GM12878 (cell line): ENCODE measurements around the gene GABRR3. TPM values are rescaled to one million over a fixed set of nuclear protein-coding genes. Genes with fewer than 3 reads are reported as not detected.

ENCODE experiments used
- BACH1 ChIP-seq: fragments of 450-650 bp; IDR thresholded peaks from 2 replicates; pipeline ENCODE4 v1.6.1; 2017; ENCODE audit warnings: mild to moderate bottlenecking, borderline replicate concordance
- CREB1 ChIP-seq: IDR thresholded peaks from 2 replicates; pipeline ENCODE4 v1.6.1; 2012; ENCODE audit warnings: low read depth, mild to moderate bottlenecking, inconsistent platforms
- FOS ChIP-seq: IDR thresholded peaks from 3 replicates; pipeline ENCODE4 v1.6.1; 2011; ENCODE audit warnings: borderline replicate concordance; ENCODE audit not compliant: insufficient read length; ENCODE audit errors: extremely low read depth
- HCFC1 ChIP-seq: fragments of 150-350 bp; IDR thresholded peaks from 2 replicates; pipeline ENCODE4 v1.6.1; 2014; ENCODE audit warnings: low read length
- HDGF ChIP-seq: fragments of 450-650 bp; IDR thresholded peaks from 2 replicates; pipeline ENCODE4 v1.6.1; 2016; ENCODE audit warnings: antibody characterized with exemption
- IKZF1 ChIP-seq: fragments of 450-650 bp; conservative IDR thresholded peaks from 2 replicates; pipeline ENCODE4 v1.6.1; 2017; ENCODE audit warnings: antibody characterized with exemption, mild to moderate bottlenecking
- IKZF2 ChIP-seq, 2 experiments: fragments of 450-650 bp; IDR thresholded peaks; 2 replicates each; pipeline ENCODE4 v1.6.1; 2017; ENCODE audit warnings: mild to moderate bottlenecking in 2 of 2, moderate library complexity in 2 of 2
- JUND ChIP-seq: IDR thresholded peaks from 2 replicates; pipeline ENCODE4 v1.6.1; 2012; ENCODE audit warnings: low read depth, mild to moderate bottlenecking, low read length, improper control_type of control experiment, moderate library complexity
- LARP7 ChIP-seq: fragments of 450-650 bp; IDR thresholded peaks from 2 replicates; pipeline ENCODE4 v1.6.1; 2017; ENCODE audit warnings: mild to moderate bottlenecking
- MAX ChIP-seq: IDR thresholded peaks from 2 replicates; pipeline ENCODE4 v1.6.1; 2012; ENCODE audit warnings: low read depth, low read length, improper control_type of control experiment
- MEF2B ChIP-seq: fragments of 450-650 bp; IDR thresholded peaks from 2 replicates; pipeline ENCODE4 v1.6.1; 2018; ENCODE audit warnings: mild to moderate bottlenecking, moderate library complexity; ENCODE audit not compliant: partially characterized antibody, poor library complexity, severe bottlenecking
- MYC ChIP-seq: IDR thresholded peaks from 2 replicates; pipeline ENCODE4 v1.6.1; 2011; ENCODE audit warnings: mild to moderate bottlenecking, low read length, moderate library complexity, inconsistent platforms; ENCODE audit not compliant: insufficient read depth, insufficient replicate concordance, insufficient read length, severe bottlenecking
- NR2C1 ChIP-seq: fragments of 450-650 bp; IDR thresholded peaks from 2 replicates; pipeline ENCODE4 v1.6.1; 2017; ENCODE audit warnings: antibody characterized with exemption, mild to moderate bottlenecking, moderate library complexity
- NR2C2 ChIP-seq: IDR thresholded peaks from 2 replicates; pipeline ENCODE4 v1.6.1; 2011; ENCODE audit warnings: borderline replicate concordance, low read depth; ENCODE audit not compliant: control insufficient read depth, insufficient read length
- NR2F1 ChIP-seq: fragments of 450-650 bp; conservative IDR thresholded peaks from 2 replicates; pipeline ENCODE4 v1.6.1; 2017; ENCODE audit warnings: mild to moderate bottlenecking
- PAX5 ChIP-seq: IDR thresholded peaks from 2 replicates; pipeline ENCODE4 v1.6.1; 2011; ENCODE audit warnings: low read depth, low read length, borderline replicate concordance
- RAD21 ChIP-seq: IDR thresholded peaks from 2 replicates; pipeline ENCODE4 v1.6.1; 2011; ENCODE audit warnings: mild to moderate bottlenecking, low read depth, low read length, moderate library complexity; ENCODE audit not compliant: insufficient read depth
- RUNX3 ChIP-seq: IDR thresholded peaks from 2 replicates; pipeline ENCODE4 v1.6.1; 2012; ENCODE audit warnings: low read length, inconsistent platforms
- SMARCA5 ChIP-seq: fragments of 450-650 bp; IDR thresholded peaks from 2 replicates; pipeline ENCODE4 v1.6.1; 2017; ENCODE audit warnings: mild to moderate bottlenecking
- SREBF1 ChIP-seq: IDR thresholded peaks from 2 replicates; pipeline ENCODE4 v1.6.1; 2012; ENCODE audit warnings: mild to moderate bottlenecking, low read length
- STAT1 ChIP-seq: fragments of 450-650 bp; conservative IDR thresholded peaks from 2 replicates; pipeline ENCODE4 v1.6.1; 2014; ENCODE audit warnings: antibody characterized with exemption, mild to moderate bottlenecking
- TCF12 ChIP-seq: IDR thresholded peaks from 2 replicates; pipeline ENCODE4 v1.6.1; 2011; ENCODE audit warnings: low read depth, mild to moderate bottlenecking, low read length
- USF1 ChIP-seq: IDR thresholded peaks from 2 replicates; pipeline ENCODE4 v1.6.1; 2011; ENCODE audit warnings: borderline replicate concordance, low read depth, mild to moderate bottlenecking, moderate library complexity, mixed read lengths, low read length; ENCODE audit not compliant: insufficient read depth; ENCODE audit errors: extremely low read length
- ZBTB4 ChIP-seq: fragments of 450-650 bp; formaldehyde crosslinking; IDR thresholded peaks from 2 replicates; pipeline ENCODE4 v1.4.0; 2022; ENCODE audit warnings: mild to moderate bottlenecking, moderate library complexity
- polyA plus RNA-seq, 11 experiments: library from polyadenylated mRNA; depleted of rRNA in 4 of 11; unstranded in 6 of 11; stranded (reverse) in 5 of 11; fragments of >200 nt; fragmentation: Nextera tagmentation in 4 of 11; fragmentation: Illumina TruSeq in 1 of 11; extraction: Ambion mirVana in 4 of 11; extraction: Trizol in 1 of 11; gene quantifications; 1 replicate in 1 of 11; 2 replicates in 10 of 11; pipeline versions ENCODE4 v1.2.1 to v1.2.3, GENCODE V29; 2011 to 2016; ENCODE audit warnings: inconsistent platforms in 2 of 11, missing spikeins in 2 of 11, low read depth in 1 of 11
- total RNA-seq, 4 experiments: library from RNA; depleted of rRNA in 3 of 4; stranded (reverse); fragments of >200 nt in 3 of 4; fragmentation: Illumina TruSeq in 1 of 4; extraction: Trizol in 1 of 4; gene quantifications; 2 replicates each; pipeline versions ENCODE4 v1.2.1 to v1.2.3, GENCODE V29; 2013 to 2021
- TF ChIP-seq, protein P1 (sequence below): fragments of 450-650 bp; conservative IDR thresholded peaks from 2 replicates; pipeline ENCODE4 v1.6.1; 2017; ENCODE audit warnings: mild to moderate bottlenecking, moderate library complexity

GABRR3 gene
- total and polyA plus RNA-seq, 10 of the 15 experiments (the other 5 are each of a cell fraction or from before 2014, with no cell fraction given): not detected

GRCh38 chr3:97971679-97972567 lies 63.2 kb downstream of the GABRR3 start, which contains the start of gene RIOX2 (continued):
- TF ChIP-seq ZBTB4 (no peak), RUNX3 (peak; percentile 55), MAX (peak; percentile 96), HCFC1 (peak; percentile 4; the same call in 1 of the 2 replicates), NR2C2 (no peak), LARP7 (peak; percentile 47), CREB1 (peak; percentile 65; the same call in 1 of the 2 replicates), IKZF1 (peak; percentile 59), RAD21 (no peak; the same call in 1 of the 2 replicates), IKZF2 (IDR thresholded peaks at IDR 0.05) (no peak), STAT1 (no peak), PAX5 (0 out of 2 replicates have a peak, but pooled peaks have one; percentile 9), MYC (peak; percentile 90), SMARCA5 (peak; percentile 53; the same call in 1 of the 2 replicates), USF1 (peak; percentile 54), SREBF1 (no peak), FOS (no peak), TCF12 (peak; percentile 46; the same call in 1 of the 2 replicates), JUND (no peak), NR2F1 (peak; percentile 49; the same call in 1 of the 2 replicates), BACH1 (peak; percentile 80), MEF2B (no peak), NR2C1 (0 out of 2 replicates have a peak, but pooled peaks have one; percentile 11), HDGF (0 out of 2 replicates have a peak, but pooled peaks have one; percentile 42)
- TF ChIP-seq, protein P1, sequence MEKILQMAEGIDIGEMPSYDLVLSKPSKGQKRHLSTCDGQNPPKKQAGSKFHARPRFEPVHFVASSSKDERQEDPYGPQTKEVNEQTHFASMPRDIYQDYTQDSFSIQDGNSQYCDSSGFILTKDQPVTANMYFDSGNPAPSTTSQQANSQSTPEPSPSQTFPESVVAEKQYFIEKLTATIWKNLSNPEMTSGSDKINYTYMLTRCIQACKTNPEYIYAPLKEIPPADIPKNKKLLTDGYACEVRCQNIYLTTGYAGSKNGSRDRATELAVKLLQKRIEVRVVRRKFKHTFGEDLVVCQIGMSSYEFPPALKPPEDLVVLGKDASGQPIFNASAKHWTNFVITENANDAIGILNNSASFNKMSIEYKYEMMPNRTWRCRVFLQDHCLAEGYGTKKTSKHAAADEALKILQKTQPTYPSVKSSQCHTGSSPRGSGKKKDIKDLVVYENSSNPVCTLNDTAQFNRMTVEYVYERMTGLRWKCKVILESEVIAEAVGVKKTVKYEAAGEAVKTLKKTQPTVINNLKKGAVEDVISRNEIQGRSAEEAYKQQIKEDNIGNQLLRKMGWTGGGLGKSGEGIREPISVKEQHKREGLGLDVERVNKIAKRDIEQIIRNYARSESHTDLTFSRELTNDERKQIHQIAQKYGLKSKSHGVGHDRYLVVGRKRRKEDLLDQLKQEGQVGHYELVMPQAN: peak; percentile 51; the same call in 1 of the 2 replicates
